DND-41 (cell line): ENCODE measurements around the gene SLC2A6.
"Not testable (repeated sequence)": the region's sequence is repeated elsewhere in the genome, so short reads cannot be mapped to it uniquely, and the experiment has no call there.

Source experiments
- ATAC-seq: fragments of 200-7000 bp; cut with Tn5 transposase; 3 replicates; pipeline ENCODE4 v1.9.1; 2021; ENCODE audit warnings: low read depth; ENCODE audit not compliant: insufficient read depth
- DNase-seq: peaks from one replicate; pipeline ENCODE4 v3.0.0-alpha.2; 2020
- H2AFZ ChIP-seq: 2 replicates; pipeline ENCODE4 v1.6.0; 2012; ENCODE audit warnings: low read depth, low read length
- H3K27ac ChIP-seq: 2 replicates; pipeline ENCODE4 v1.5.1; 2012; ENCODE audit warnings: low read length, inconsistent platforms
- H3K27me3 ChIP-seq: fragments of 200-600 bp; sonication (generic); 2 replicates; pipeline ENCODE4 v1.6.0; 2012; ENCODE audit warnings: low read length, mild to moderate bottlenecking, inconsistent platforms; ENCODE audit not compliant: insufficient read depth, poor library complexity
- H3K36me3 ChIP-seq: 2 replicates; pipeline ENCODE4 v1.5.1; 2012; ENCODE audit warnings: low read length, inconsistent platforms; ENCODE audit not compliant: insufficient read depth
- H3K4me1 ChIP-seq: 2 replicates; pipeline ENCODE4 v1.5.1; 2012; ENCODE audit warnings: mild to moderate bottlenecking, low read length; ENCODE audit not compliant: insufficient read depth
- H3K4me2 ChIP-seq: 2 replicates; pipeline ENCODE4 v1.6.0; 2012; ENCODE audit warnings: mild to moderate bottlenecking, moderate library complexity, low read length, inconsistent platforms; ENCODE audit not compliant: insufficient read depth
- H3K4me3 ChIP-seq, 2 experiments: fragments of 200-600 bp in 1 of 2; shearing (Covaris generic) in 1 of 2; 2 replicates each; pipeline ENCODE4 v1.5.1; 2012 to 2016; ENCODE audit warnings: inconsistent platforms in 2 of 2, low read length in 2 of 2, mild to moderate bottlenecking in 2 of 2, low read depth in 1 of 2, moderate library complexity in 1 of 2
- H3K79me2 ChIP-seq: 2 replicates; pipeline ENCODE4 v1.6.0; 2012; ENCODE audit warnings: low read length, inconsistent platforms; ENCODE audit not compliant: insufficient read depth
- H3K9ac ChIP-seq: 2 replicates; pipeline ENCODE4 v1.6.0; 2012; ENCODE audit warnings: low read depth, mild to moderate bottlenecking, inconsistent platforms, low read length, moderate library complexity
- H3K9me3 ChIP-seq: 2 replicates; pipeline ENCODE4 v1.5.1; 2012; ENCODE audit warnings: low read length, moderate library complexity, mild to moderate bottlenecking, inconsistent platforms; ENCODE audit not compliant: insufficient read depth, severe bottlenecking
- H4K20me1 ChIP-seq: 2 replicates; pipeline ENCODE4 v1.6.0; 2012; ENCODE audit warnings: low read length; ENCODE audit not compliant: insufficient read depth
- EZH2 ChIP-seq: IDR thresholded peaks from 3 replicates; pipeline ENCODE4 v1.6.1; 2012; ENCODE audit warnings: borderline replicate concordance, low read depth, mild to moderate bottlenecking, moderate library complexity, low read length, inconsistent platforms; ENCODE audit not compliant: severe bottlenecking
- TF ChIP-seq, protein P1 (sequence below): IDR thresholded peaks from 2 replicates; pipeline ENCODE4 v1.5.1; 2012; ENCODE audit warnings: borderline replicate concordance, low read length, moderate library complexity, mild to moderate bottlenecking; ENCODE audit not compliant: poor library complexity, severe bottlenecking; ENCODE audit errors: extremely low read depth

The SLC2A6 gene

GRCh38 chr9:133453651-133454050 is 25.2 kb downstream of the SLC2A6 start:
- H3K36me3 ChIP-seq = no peaks in the 10 kb centered on the region
- no peak overlapping the region for H3K9ac ChIP-seq
- H2AFZ ChIP-seq = no peak overlapping the region
- H4K20me1 ChIP-seq = no peaks in the 10 kb centered on the region
- peaks cover 4% of the 10 kb centered on the region for H3K4me1 ChIP-seq
- ATAC-seq (no peak), DNase-seq (no peak)
- TF ChIP-seq, protein P1, sequence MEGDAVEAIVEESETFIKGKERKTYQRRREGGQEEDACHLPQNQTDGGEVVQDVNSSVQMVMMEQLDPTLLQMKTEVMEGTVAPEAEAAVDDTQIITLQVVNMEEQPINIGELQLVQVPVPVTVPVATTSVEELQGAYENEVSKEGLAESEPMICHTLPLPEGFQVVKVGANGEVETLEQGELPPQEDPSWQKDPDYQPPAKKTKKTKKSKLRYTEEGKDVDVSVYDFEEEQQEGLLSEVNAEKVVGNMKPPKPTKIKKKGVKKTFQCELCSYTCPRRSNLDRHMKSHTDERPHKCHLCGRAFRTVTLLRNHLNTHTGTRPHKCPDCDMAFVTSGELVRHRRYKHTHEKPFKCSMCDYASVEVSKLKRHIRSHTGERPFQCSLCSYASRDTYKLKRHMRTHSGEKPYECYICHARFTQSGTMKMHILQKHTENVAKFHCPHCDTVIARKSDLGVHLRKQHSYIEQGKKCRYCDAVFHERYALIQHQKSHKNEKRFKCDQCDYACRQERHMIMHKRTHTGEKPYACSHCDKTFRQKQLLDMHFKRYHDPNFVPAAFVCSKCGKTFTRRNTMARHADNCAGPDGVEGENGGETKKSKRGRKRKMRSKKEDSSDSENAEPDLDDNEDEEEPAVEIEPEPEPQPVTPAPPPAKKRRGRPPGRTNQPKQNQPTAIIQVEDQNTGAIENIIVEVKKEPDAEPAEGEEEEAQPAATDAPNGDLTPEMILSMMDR = no peak
- no peak for TF ChIP-seq EZH2
- H3K4me3 ChIP-seq = no peak overlapping the region
- no peak overlapping the region for H3K4me2 ChIP-seq
- H3K27me3 ChIP-seq = no peaks in the 10 kb centered on the region
- H3K27ac ChIP-seq = no peak overlapping the region
- no peaks in the 10 kb centered on the region for H3K79me2 ChIP-seq
- H3K9me3 ChIP-seq = no peaks in the 10 kb centered on the region

DNA sequence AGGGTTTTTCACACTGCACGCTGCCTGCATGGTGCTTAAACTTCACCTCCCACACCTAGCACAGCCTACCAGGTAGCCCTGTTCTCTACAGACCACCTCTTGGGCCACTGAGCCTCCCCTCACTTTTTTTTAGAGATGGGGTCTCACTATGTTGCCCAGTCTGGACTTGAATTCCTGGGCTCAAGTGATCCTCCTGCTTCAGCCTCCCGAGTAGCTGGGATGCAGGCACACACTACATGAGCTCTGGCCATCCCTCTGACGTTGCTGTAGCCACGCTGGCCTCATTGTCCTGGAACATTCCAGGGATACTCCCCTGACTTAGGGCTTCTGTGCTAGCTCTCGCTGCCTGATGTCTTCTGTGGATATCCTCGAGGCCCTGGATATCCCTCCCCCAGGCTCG is 26.3 kb downstream of the SLC2A6 start:
- Histone ChIP-seq H3K27ac (no peak overlapping the region), H3K36me3 (no peaks in the 10 kb centered on the region), H3K4me3 (no peak overlapping the region), H3K9ac (no peak overlapping the region), H3K27me3 (no peaks in the 10 kb centered on the region), H3K79me2 (no peaks in the 10 kb centered on the region), H2AFZ (no peak overlapping the region), H3K9me3 (no peaks in the 10 kb centered on the region), H3K4me2 (no peak overlapping the region), H3K4me1 (no peaks in the 10 kb centered on the region), H4K20me1 (no peaks in the 10 kb centered on the region)
- ATAC-seq (no peak), DNase-seq (no peak)
- TF ChIP-seq, protein P1 = no peak
- TF ChIP-seq EZH2 = no peak

- DNase-seq, H3K79me2 ChIP-seq, H3K9ac ChIP-seq, H3K36me3 ChIP-seq, H3K4me3 ChIP-seq, H2AFZ ChIP-seq, H3K9me3 ChIP-seq, H3K27me3 ChIP-seq, H3K4me1 ChIP-seq, H3K4me2 ChIP-seq, H4K20me1 ChIP-seq, ATAC-seq, H3K27ac ChIP-seq: not testable (repeated sequence)
These were observed 27.0 kb downstream of the SLC2A6 start for GRCh38 chr9:133451865-133452264.

- TF ChIP-seq EZH2 = no peak
- TF ChIP-seq, protein P1 = no peak
- Histone ChIP-seq H2AFZ (no peak overlapping the region), H3K27me3 (no peaks in the 10 kb centered on the region), H3K4me3 (no peak overlapping the region), H3K9ac (no peak overlapping the region), H3K9me3 (no peaks in the 10 kb centered on the region), H3K79me2 (no peaks in the 10 kb centered on the region), H3K4me2 (no peak overlapping the region), H3K4me1 (no peaks in the 10 kb centered on the region), H4K20me1 (no peaks in the 10 kb centered on the region), H3K36me3 (no peaks in the 10 kb centered on the region), H3K27ac (no peak overlapping the region)
- no peak for DNase-seq
- ATAC-seq = no peak
These were observed 29.1 kb downstream of the SLC2A6 start for GRCh38 chr9:133449760-133450159.
